Dermis microvascular lymphatic vessel endothelial cell (primary cell): ENCODE results near the gene RASGEF1B. TPM values are rescaled to one million over a fixed set of nuclear protein-coding genes. Genes with fewer than 3 reads are reported as not detected.
"Not testable (repeated sequence)": the region's sequence is repeated elsewhere in the genome, so short reads cannot be mapped to it uniquely, and the experiment has no call there.

Experiments
- DNase-seq, 2 donors: peaks; one replicate each; pipeline versions ENCODE4 v3.0.0 to v3.0.0-alpha.2; 2010; ENCODE audit warnings: low read depth in 2 of 2
- total RNA-seq: library from RNA; depleted of rRNA; stranded (reverse); fragments of >200 nt; gene quantifications from 2 replicates; pipeline ENCODE4 v1.2.1, GENCODE V29; 2014

Gene RASGEF1B
- total RNA-seq, 1 donor from 2014 or later: under 0.01 TPM

DNA sequence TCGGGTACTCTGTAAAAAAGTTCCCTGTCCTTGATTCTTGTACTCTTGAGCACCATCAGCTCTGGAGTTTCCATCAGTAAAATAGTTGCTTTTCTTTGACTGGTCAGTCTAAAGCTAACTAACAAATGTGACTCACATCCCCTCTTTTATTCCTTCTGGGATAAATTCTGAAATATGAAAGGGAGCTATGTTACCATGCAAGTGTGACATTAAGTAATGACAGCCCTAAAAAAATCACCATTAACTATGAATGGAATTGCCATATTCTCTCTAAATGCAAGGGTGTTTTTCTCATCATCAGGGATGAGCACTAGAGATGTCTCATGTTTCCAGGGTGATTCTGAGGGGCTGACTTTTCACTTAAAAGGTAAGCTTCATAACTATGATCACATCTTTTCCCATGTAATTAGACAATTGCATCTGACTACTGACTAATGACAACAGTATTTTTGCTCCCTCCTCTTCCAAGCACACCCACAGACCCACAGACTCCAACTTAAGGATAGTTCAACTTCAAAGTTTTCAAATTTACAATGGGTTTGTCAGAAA, 26.9 kb upstream of the RASGEF1B start:
- DNase-seq: no peak

DNA sequence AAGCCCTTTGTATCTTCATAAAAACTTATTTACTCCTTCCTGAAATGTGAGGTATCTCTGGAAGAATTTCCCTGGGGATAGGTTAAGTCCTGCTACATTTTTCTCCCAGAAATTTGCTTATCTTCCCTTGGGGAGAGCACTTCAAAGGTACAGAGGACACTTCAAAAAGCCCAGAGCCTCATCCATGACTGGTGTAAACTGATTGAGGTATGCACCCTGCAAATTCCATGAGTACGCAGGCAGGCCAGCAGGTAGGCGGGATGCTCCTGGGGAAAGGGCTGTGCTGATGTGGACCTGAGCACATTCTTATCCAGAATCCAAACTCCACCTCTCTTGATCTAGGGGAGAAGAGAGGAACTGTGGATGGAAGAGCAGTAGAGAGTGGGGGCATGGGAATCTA, 26.3 kb upstream of the RASGEF1B start:
- DNase-seq: no peak

DNA sequence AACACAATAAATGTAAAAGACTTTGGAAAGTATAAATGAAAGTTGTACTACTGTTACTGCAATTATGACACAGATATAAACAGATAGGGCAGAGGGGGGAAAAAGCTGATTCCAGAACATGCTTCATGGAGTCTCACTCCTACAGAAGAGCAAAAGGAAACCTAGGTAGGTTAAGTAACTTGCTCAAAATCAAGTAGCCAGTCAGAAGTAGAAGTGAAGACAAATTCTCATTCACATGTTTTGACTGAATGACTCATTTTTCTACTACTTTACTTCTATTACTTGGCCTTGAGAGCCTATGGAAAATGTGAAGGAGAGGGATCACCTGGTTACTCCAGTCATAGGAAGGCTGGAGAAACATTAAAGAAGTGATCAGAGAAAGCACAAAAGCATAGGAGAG, 23.6 kb upstream of the RASGEF1B start:
- no peak for DNase-seq

- DNase-seq: no peak
These were observed 22.3 kb upstream of the RASGEF1B start for GRCh38 chr4:81494031-81494431.

DNA sequence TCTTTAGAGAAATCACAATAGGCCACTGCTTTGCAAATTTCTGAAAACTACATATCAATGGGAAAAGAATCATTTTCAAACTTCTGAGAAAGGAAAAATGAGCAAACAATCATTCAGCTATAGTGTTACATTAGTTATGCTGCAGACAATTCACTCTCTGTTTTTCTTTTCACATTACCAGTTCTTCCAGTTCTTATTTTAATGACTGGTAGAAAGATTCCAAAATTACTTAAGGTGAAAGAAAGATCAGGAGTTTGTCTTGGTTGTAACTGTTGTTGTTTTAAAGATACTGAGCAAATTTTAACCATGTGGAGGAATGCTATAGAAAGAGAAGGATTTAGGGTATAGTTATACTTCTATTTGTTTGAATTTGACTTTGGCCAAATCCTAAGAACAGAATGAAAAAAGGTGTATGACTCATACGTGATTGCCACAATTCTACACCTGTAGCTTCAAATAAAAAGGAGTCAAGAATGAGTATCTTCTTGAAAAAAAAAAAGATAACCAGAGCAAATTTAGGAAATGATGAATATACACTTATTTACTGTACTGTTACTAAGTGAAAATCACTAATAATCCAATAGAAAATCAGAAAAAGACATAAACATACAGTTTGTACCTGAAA, 21.0 kb upstream of the RASGEF1B start:
- no peak for DNase-seq

GRCh38 chr4:81491943-81492342, 20.2 kb upstream of the RASGEF1B start:
- DNase-seq: no peak

DNA sequence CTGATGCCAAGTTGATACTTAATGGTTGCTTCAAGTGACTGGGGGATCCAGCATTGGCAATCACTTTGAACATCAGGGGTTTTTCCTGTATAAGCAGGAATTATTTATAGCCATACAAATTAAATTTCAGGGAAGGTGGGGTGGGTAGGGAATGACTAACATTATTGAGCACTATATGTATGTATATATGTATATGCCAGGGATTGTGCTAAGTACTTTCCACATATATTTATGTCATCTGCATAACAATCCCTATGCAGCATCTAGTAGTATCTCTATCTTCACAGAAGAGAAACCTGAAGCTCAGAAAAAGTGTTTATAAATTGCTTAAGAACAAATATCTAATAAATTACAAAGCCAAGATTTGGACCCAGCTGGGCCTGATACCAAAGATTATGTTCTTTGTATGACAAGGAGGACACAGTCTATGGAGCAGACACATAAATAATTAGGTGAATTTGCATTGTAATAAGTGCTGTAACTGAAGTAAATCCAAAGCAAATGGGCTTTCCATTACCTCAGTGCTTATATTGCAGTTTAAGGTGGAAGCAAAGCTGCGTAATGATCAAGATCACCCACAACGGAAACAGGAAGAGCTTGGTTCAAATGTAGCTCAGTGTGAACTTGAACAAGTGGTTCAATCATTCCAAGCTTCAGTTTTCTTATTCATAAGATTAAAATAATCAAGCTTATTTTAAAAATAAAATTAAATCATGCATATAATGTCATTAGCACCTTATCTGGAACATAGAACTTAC, 18.9 kb upstream of the RASGEF1B start:
- no peak for DNase-seq

DNA sequence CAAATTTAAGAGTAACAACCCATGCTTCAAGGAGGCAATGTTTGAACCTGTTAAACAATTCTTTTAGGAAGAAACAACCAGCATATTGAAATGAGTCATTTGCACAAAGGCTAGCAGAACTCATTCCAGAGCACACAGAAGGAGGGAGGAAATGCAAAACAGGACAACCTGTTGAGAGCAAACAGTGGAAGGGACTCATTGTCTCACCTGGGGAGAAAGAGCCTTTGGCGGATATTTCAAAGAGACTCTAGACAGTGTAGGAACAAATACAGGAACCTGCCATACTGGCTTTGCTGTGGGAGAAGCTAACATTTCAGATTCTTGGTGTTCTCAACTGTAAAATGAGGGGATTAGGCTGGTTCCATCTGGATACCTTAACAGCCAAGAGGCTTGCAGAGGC, 14.8 kb upstream of the RASGEF1B start:
- no peak for DNase-seq

DNA sequence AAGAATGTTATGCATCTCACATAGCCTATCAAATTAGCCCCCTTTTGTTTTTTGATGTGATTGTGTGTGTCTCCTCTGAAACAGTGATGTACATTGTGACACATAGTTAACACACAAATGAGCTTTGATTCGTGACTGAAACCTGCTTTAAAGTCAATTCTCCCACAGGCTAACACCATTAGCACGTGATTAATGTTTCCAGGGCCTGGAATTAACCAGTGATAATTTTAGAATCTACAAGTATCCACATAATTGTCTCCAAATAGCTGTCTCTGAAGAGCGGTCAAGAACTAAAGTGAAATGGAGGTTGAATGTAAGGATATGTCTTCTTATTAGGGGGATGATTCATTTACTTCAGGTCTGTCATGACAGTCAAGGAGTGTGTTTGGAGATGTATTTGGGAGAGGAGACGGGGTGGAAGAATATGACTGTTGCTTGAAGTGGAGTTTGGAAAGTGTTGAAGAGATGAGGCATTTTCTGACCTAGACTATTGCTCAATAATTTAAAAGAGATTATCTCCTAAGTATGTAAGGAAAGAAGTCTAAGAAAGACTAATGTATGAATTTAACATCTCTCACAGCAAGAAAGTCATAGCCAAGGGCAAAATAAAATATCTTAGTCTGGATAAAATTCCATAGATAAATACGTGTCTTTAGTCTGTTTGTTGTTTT, 13.7 kb upstream of the RASGEF1B start:
- no peak for DNase-seq

DNA sequence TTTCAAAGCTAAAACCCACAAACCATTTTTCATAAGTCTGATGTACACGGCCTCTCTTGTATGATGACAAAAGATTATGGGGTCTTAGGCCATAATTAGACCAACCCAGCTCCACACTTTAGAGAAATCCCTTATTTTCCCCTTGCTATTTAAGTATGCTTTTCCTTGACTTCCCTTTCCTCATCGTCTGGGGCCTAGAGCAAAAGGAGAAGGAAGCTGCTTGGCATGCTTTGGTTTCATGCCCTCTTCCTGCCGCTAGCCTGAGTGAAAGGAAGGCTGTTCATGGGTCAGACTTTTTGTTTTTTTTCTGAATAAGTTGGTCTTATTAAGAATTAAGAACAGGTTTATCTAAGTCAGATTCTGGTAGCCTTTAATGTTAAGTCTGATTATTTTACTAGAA, 10.6 kb upstream of the RASGEF1B start:
- no peak for DNase-seq

DNA sequence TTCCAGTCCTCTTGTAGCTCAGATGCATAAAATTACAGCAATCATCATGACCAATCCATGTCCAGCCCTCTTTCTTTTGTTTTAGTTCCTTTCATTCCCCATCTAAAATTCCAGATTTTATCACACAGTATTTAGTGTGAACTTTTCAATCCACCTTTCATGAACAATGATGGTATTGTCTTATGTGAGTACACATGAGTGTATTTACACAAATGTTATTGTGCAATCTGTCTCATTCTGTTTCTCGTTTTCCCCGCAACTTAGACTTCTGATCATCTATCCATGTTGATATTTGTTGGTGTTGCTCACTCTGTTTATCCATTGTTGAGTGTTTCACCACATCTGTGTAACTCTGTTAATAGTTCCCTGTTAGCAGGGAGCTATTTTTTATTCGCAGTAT, 9.4 kb upstream of the RASGEF1B start:
- DNase-seq: no peak

DNA sequence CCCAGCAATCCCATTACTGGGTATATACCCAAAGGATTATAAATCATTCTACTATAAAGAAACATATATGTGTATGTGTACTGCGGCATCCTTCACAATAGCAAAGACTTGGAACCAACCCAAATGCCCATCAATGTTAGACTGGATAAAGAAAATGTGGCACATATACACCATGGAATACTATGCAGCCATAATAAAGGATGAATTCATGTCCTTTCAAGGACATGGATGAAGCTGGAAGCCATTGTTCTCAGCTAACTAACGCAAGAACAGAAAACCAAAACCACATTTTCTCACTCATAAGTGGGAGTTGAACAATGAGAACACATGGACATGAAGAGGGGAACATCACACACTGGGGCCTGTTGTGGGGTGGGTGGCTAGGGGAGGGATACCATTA, 7.9 kb upstream of the RASGEF1B start:
- not testable (repeated sequence) for DNase-seq

DNA sequence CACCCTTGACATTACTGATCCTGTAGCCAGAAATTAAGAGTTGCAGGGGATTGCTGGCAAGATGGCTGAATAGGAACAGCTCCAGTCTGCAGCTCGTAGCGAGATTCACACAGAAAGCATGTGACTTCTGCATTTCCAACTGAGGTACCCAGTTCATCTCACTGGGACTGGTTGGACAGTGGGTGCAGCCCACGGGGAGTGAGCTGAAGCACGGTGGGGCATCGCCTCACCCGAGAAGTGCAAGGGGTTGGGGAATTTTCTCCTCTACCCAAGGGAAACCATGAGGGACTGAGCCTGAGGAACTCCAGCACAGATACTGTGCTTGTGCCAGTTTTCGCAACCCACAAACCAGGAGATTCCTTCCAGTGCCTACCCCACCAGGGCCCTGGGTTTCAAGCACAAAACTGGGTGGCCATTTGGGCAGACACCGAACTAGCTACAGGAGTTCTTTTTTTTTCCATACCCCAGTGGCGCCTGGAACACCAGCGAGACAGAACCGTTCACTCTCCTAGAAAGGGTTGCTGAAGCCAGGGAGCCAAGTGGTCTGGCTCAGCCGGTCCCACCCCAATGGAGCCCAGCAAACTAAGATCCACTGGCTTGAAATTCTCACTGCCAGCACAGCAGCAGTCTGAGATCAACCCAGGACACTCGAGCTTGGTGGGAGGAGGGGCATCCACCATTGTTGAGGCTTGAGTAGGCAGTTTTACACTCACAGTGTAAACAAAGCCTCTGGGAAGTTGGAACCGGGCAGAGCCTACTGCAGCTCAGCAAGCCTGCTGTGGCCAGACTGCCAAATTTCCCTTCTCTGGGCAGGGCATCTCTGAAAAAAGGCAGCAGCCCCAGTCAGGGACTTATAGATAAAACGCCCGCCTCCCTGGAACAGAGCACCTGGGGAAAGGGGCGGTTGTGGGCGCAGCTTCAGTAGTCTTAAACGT, 1.9 kb upstream of the RASGEF1B start:
- DNase-seq: not testable (repeated sequence)

GRCh38 chr4:81472281-81473182, 825 bp upstream of the RASGEF1B start:
- peak in 1 of 2 donors; percentile 34 for DNase-seq

- no peak for DNase-seq
These were observed 464 bp downstream of the RASGEF1B start for GRCh38 chr4:81471298-81471587.

- DNase-seq: no peak
These were observed 1.0 kb downstream of the RASGEF1B start for GRCh38 chr4:81470456-81471297.

GRCh38 chr4:81469781-81470455, 1.8 kb downstream of the RASGEF1B start:
- DNase-seq: no peak

DNA sequence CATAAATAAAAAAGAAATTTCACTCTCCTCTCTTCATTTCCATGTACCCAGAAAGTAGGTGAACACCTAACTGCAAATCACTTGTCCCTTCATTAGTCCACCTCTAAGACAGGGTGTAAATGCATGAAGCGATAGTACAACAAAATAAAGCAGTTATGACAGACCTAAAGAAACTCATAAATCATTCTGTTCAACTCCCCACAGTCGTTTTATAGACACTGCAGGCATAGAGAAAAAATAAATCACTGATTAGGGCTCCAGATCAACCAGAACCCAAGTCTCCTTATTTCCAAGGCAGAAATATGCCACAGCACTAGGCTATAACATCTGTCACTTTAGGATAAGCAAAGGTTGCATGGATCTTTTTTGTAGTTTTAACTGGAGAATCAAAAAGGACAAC, 3.0 kb downstream of the RASGEF1B start:
- DNase-seq: no peak

GRCh38 chr4:81467672-81467964, 4.1 kb downstream of the RASGEF1B start:
- no peak for DNase-seq
